COR-L47 (cell line): ENCODE measurements around the gene GPX1.

Experiments
- DNase-seq: peaks from one replicate; lab custom pipeline; 2025; lab: John Stamatoyannopoulos, UW

GPX1 gene

GRCh38 chr3:49311283-49311682 is 46.9 kb downstream of the GPX1 start:
- DNase-seq = no peak

DNA sequence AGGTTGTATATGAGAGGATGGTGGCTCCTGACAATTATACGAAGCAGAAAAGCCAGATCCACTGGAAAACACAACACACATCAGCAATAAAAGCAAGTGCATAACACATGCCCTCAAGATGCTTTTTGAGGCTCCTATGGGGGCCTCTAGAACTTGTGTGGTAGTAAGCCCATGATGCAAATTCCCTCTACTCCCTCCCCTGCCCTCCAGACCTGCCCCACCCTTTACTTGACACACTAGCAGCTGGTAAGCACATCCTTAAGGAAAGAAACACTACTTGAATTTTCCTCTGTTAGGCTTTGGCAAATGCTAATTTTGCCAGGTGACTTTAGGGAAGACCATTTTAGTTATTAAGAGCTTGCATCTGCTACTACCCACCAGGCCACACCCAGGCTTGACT is 47.5 kb downstream of the GPX1 start:
- DNase-seq = no peak
